Upper lobe of left lung (tissue), 4 donors: ENCODE data around the gene ZNF407.

Source experiments
- EP300 ChIP-seq, 4 donors: sonication (generic); formaldehyde crosslinking; IDR thresholded peaks; one replicate each; pipeline ENCODE4 v1.5.1; 2017; ENCODE audit warnings: antibody characterized with exemption in 4 of 4, control low read depth in 2 of 4
- POLR2A ChIP-seq, 4 donors: fragments of 450-650 bp; IDR thresholded peaks; one replicate each; pipeline ENCODE4 v1.5.1; 2016 to 2017; ENCODE audit warnings: antibody characterized with exemption in 4 of 4, mild to moderate bottlenecking in 2 of 4
- POLR2AphosphoS5 ChIP-seq, 2 donors: sonication (generic); formaldehyde crosslinking; IDR thresholded peaks; one replicate each; pipeline ENCODE4 v1.5.1; 2017; ENCODE audit warnings: antibody characterized with exemption in 2 of 2
- TF ChIP-seq, protein P1 (sequence below), 6 experiments: fragments of 450-650 bp in 4 of 6; fragments of 200-600 bp in 2 of 6; sonication (generic) in 2 of 6; IDR thresholded peaks; one replicate each; pipeline ENCODE4 v1.5.1; 2016 to 2019; ENCODE audit warnings: antibody characterized with exemption in 6 of 6

DNA sequence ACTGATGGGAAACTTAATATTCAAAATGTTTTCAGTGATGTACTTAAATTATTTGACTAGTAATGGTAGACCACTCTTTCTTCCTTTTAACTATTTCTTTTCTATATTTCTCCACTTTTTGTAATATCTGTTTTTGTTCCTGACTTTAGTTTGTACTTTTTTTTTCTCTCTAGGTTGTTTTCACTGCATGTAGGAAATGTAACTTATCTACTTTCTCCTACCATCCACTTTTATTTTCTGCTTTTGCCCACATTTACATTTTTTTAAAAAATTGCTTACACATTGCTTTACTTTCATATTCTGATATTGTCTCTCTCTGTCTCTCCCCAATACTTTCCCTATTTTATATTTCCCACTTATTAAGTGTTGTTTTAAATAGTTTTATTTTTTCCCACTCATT, 47.0 kb downstream of the ZNF407 start:
- TF ChIP-seq POLR2AphosphoS5 (IDR thresholded peaks at IDR 0.05) (no peak), EP300 (IDR thresholded peaks at IDR 0.05) (no peak), POLR2A (IDR thresholded peaks at IDR 0.05) (no peak)
- TF ChIP-seq, protein P1, sequence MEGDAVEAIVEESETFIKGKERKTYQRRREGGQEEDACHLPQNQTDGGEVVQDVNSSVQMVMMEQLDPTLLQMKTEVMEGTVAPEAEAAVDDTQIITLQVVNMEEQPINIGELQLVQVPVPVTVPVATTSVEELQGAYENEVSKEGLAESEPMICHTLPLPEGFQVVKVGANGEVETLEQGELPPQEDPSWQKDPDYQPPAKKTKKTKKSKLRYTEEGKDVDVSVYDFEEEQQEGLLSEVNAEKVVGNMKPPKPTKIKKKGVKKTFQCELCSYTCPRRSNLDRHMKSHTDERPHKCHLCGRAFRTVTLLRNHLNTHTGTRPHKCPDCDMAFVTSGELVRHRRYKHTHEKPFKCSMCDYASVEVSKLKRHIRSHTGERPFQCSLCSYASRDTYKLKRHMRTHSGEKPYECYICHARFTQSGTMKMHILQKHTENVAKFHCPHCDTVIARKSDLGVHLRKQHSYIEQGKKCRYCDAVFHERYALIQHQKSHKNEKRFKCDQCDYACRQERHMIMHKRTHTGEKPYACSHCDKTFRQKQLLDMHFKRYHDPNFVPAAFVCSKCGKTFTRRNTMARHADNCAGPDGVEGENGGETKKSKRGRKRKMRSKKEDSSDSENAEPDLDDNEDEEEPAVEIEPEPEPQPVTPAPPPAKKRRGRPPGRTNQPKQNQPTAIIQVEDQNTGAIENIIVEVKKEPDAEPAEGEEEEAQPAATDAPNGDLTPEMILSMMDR (IDR thresholded peaks at IDR 0.05), result no peak
